LNCaP clone FGC (cell line): Measurements from ENCODE around the gene PPP1R14B.

Experiments used
- DNase-seq: peaks from one replicate; pipeline ENCODE4 v3.0.0-alpha.2; 2011; ENCODE audit warnings: low read depth
- H3K4me3 ChIP-seq: 2 replicates; pipeline ENCODE4 v1.5.1; 2011; ENCODE audit warnings: mild to moderate bottlenecking, low read depth, low read length, control low read depth
- TF ChIP-seq, protein P1 (sequence below): IDR thresholded peaks from 2 replicates; pipeline ENCODE4 v1.5.1; 2012; ENCODE audit warnings: mild to moderate bottlenecking; ENCODE audit not compliant: control insufficient read depth, insufficient read depth; ENCODE audit errors: extremely low read depth

The PPP1R14B gene

GRCh38 chr11:64227405-64227956, 19.3 kb downstream of the PPP1R14B start:
- DNase-seq: no peak

DNA sequence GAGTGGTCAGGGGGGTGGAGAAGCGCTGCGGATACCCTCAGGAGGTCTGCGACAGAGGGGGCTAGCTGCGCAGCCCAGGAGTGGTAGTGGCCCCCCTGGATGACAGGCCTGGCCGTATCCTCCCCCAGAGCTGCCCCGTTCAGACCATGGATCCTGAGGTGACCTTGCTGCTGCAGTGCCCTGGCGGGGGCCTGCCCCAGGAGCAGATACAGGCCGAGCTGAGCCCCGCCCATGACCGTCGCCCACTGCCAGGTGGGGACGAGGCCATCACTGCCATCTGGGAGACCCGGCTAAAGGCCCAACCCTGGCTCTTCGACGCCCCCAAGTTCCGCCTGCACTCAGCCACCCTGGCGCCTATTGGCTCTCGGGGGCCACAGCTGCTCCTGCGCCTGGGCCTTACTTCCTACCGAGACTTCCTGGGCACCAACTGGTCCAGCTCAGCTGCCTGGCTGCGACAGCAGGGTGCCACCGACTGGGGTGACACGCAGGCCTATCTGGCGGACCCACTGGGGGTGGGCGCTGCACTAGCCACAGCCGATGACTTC, 20.2 kb downstream of the PPP1R14B start:
- H3K4me3 ChIP-seq: peak overlapping the region; percentile 87
- DNase-seq: no peak
- TF ChIP-seq, protein P1, sequence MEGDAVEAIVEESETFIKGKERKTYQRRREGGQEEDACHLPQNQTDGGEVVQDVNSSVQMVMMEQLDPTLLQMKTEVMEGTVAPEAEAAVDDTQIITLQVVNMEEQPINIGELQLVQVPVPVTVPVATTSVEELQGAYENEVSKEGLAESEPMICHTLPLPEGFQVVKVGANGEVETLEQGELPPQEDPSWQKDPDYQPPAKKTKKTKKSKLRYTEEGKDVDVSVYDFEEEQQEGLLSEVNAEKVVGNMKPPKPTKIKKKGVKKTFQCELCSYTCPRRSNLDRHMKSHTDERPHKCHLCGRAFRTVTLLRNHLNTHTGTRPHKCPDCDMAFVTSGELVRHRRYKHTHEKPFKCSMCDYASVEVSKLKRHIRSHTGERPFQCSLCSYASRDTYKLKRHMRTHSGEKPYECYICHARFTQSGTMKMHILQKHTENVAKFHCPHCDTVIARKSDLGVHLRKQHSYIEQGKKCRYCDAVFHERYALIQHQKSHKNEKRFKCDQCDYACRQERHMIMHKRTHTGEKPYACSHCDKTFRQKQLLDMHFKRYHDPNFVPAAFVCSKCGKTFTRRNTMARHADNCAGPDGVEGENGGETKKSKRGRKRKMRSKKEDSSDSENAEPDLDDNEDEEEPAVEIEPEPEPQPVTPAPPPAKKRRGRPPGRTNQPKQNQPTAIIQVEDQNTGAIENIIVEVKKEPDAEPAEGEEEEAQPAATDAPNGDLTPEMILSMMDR: no peak

More at GRCh38 chr11:64227405-64227956, 19.3 kb downstream of the PPP1R14B start:
- peak overlapping the region; percentile 87 for H3K4me3 ChIP-seq
- TF ChIP-seq, protein P1: no peak

DNA sequence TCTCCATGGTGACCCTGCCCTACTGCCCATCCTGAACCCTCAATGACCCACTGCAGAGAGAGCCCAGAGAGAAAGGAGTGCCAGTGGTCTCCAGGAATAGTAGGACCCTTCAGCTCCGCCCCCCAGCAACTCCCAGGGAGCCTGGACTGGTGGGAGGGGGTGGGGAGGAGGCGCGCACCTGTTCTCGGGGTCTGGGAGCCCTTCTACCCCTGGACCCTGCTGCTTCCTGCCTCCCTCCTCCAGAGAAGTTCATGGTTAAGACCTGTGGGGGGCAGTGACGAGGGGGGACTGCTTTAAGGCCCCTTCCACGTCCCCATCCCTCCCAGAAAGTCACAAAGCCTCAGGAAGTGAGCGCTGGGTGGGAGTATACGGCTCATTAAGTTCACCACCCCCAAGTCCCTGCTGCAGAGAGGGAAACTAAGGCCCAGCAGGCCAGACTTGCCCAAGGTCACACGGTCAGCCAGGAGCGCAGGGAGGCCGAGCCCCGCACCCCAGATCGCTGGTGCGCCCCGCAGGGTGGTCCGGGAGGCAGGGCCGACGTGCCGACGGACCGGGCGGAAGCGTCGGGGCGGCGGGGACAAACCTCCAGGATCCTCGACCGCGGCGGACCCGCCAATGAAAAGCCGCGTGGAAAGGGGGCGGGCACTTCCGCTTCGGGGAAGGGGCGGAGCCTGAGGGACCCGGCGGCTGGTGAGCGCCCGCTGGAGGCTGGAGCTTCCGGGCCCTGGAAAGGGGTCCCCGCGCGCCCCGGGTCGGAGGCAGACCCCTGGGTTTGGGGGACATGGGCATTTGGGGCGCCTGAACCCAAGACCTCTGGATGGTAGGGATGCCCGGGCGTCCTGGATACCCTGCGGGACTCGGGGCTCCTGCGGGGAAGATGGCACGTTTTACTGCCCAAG, 20.9 kb downstream of the PPP1R14B start, which contains the start of the genes NUDT22 and TRPT1:
Gene NUDT22, plus strand, starts transcription at position 667 of the 899 bp plus-strand sequence. CDS start 379 bp downstream, outside the sequence.
Gene TRPT1, minus strand, starts transcription at position 579 of the 899 bp plus-strand sequence. Its CDS starts 326 bp downstream, at position 253.
- TF ChIP-seq, protein P1: peak; percentile 32; the same call in 1 of the 2 replicates
- no peak for DNase-seq
- H3K4me3 ChIP-seq: peak within 1 kb of the TSS; percentile 87

DNA sequence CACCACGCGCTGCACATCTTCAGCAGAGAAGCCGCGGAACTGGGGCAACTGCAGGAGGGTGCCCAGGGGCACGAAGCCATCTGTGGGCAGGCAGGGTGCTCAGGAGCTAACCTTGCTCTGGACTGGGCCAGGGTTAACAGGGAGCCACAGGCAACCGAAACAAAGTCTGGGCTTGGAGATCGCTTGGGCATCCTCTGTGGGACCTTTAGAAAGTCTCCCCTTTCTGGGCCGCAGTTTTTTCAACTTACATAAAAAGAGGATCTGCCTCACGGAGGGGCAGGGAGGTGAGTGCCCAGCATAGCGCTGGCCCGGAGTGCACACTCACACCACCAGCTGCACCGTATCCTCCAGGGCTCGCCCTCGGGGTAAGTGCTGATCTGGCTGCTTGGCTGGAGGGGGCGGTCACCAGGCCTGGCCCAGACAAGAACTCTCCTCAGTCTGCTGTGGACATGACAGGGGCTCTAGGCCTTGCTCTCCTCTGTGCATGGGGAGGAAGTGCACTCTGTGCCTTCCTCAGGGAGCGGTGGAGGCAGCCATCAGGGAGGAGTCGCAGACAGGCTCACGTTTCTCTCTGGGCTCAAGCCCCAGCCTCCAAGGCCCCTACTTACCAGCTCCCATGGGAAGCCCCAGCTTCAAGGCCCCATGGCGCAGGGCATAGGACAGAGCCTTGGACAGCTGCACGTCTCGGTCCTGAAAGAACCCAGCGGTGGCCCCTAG, 21.7 kb downstream of the PPP1R14B start:
- H3K4me3 ChIP-seq: peak overlapping the region; percentile 87
- DNase-seq: no peak
- TF ChIP-seq, protein P1: no peak

DNA sequence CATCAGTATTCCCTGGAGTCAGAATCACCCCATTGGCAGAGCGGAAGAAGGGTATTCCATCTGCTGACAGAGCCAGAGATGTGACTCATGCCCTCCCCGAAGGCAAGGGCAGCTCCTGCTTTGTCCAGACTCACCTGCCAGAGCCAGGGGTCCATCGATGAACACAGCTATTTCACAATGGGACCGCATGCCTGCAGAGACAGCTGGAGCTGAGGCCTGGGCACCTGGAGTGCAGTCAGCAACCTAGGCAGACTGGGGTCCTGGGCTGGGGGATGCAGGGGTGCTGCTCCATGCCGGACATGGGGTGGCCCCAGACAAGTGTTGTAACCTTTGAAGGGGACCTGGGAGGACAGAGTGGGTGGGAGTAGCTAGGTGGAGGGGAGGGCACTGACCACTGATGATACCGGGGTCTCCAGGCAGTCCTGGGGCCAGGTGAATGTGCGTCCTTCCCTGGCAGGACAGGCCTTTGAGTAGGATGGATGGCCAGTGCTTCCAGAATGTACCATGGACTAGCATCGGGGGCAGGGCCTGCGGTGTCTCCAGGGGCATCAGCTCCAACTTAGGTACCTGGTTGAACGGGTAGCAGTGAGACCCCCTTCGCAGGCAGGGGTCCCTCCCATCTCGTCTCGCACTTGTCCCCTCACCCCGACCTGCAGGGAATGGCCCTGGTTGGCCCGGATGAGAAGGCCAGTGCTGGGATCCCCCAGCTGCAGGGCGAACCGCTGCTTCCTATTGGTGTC, 22.4 kb downstream of the PPP1R14B start:
- TF ChIP-seq, protein P1: no peak
- DNase-seq: no peak
- no peak overlapping the region for H3K4me3 ChIP-seq
